COLO829 (cell line): ENCODE data around the gene SLIT2.

ENCODE experiments used
- DNase-seq: peaks from one replicate; pipeline ENCODE4 v3.0.0; 2012; ENCODE audit warnings: low spot score

The SLIT2 gene

DNA sequence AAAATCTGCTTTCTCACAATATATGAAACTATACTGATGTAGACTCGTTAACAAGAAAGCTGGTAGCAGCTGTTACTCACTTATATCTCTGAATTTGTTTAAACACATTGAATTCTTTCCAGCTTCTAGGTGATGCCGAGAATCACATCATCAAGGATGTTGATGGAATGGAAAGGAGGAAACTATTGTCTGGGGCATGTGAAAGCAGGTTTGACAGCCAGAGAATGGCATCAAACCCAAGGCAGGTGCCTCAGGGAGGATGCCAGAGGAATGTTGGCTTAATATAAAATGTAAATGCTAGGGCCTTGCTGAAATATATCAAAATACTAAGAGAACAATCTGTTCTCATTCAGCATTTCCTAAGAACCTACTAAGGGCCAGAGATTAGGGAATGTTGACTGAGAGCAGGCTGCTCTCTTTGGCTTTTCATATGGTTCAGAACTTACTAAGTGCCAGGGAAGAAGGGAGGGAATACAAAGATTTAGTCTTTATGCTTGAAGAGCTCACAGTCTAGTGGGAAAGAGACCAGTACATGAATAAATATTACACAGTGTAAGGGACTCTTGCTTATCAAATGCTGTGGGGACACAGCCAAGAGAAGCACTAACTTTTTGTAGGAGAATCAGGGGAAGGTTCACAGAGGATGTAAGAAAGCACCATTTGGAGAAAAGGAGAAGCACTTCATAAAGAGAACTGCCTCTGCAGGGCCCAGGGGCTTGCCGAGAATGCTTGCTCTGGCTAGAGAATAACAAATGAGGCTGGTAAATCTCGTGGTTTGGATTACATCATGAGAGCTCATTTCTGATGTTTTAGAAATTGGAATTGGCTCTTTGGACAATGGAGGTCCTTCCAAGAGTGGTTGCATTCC lies 14.7 kb downstream of the SLIT2 start:
- no peak for DNase-seq

DNA sequence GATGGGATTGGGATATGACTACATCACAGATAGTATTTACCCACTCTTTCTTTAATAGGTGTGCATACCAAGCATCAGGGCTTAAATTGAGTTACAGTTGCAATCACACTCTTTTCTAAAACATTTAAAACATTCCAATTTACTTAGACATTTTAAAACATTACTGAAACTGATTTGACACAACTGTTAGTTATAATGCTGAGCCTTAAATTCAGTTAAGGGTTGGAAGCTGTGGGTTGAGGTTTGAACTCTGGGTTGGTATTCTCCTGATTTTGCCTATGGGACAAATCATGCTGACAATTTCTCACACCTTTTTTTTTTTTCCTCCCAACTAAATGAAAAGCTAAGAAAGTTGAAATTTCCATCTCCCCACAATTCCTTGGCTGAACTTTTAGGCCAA lies 16.3 kb downstream of the SLIT2 start:
- DNase-seq = no peak

DNA sequence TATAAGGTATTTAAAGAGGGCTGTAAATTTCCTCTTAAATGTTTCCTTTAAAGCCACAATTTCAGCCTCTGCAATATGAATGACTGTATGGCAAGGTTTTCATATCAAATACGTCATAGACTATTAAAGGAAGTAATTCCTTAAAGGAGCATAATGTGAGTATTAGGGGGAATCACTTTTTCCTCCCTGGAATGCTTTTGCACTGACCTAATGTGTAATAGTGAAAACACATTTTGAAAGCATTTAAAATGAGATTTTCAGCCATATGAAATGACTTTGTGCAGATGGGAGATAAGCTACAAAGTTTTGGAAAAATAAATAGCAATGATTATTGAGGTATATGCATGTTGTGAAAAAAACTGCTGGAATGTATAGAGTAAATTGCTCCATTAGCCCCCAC lies 17.6 kb downstream of the SLIT2 start:
- no peak for DNase-seq

DNA sequence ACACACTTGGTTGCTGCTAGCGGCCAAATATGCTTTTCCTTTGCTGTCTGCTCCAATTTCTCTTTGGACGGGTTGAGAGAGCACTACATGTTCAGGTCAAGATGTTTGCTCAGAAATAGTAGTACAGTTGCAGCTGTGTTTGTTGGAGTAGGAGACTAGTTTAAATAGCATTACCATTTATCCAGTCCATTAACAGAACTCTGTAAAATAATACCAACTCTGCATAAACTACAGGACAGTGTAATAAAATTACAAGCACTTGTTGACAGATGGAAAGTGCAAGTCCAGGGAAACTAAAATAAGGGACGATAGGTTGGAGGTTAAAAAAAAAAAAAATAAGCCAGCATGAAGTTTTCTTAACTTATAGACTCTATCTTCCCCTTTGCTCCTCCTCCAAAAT lies 20.2 kb downstream of the SLIT2 start:
- DNase-seq = no peak

DNA sequence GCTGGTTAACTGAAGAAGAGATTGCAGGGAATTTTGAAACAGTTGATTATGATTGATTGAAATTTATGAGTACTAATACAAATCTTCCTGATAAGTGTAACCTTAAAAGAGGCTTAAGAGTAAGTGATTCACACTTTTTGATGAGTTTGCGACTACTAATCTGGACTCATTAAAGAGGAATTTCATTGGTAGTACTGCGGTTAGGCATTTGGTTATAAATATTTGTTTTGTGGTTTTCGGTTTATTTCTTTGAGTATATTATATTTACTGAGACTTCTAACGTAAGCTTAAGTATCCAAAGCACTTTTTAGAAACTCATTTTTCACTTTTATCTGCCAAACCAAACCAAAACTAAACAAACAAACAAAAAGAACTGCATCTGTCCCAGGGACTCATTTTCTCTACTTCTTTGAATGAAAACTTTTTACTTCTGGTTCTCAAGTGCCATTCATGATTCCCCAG lies 20.7 kb downstream of the SLIT2 start:
- DNase-seq = no peak

DNA sequence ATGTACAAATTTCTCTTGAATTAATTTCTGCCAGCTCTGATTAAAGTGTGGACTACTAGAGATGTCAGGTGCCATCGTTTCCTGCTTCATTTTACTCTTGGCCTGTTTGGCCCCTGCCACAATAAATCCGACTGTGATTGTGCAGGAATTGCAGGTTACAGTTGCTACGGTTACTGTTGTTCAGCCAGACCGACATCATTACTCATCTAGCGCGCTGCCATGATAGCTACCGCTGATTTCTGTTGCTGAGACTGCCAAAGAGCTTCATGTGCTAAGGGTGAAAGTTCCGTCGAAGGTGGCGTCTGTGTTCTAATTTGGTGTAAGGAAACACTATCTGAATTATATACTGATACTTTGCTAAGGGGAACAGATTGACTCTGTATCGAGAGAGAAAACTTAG lies 22.1 kb downstream of the SLIT2 start:
- DNase-seq = no peak

DNA sequence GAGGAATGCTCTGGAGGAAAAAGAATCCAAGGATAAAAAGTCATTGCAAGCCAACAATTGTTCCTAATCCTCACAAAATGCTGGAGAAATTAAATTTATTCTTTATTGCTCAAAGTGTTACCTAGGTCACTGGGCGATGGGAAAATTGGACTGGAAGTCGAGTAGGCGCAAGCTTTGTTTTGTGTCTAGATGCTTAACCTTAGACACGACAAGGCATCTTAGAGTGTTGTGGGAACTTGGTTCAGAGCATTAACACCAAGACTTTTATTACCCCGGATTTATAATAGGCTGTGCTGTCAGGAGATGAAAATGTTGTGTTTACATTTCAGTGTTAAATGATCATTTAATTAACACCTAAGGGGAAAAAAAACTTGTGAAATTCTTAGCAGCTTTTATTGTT lies 25.1 kb downstream of the SLIT2 start:
- DNase-seq = no peak

DNA sequence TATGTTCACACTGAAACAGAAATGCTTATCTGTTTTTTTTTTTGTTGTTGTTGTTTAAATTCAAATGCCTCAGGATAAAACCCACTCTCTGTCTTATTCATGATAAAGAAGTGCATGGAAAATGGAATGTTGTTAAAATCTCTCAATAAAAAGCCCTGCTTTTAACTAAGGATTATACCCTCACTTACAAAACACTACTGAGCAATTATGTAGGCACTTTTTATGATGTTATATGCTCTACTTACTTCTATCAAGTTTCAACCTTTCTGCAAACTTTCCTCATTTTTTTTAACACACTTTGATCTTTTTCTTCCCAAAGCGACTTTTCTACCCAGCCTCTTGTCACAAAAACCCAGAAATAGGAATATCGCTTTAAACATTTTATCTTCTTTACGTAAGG lies 26.5 kb downstream of the SLIT2 start:
- no peak for DNase-seq

DNA sequence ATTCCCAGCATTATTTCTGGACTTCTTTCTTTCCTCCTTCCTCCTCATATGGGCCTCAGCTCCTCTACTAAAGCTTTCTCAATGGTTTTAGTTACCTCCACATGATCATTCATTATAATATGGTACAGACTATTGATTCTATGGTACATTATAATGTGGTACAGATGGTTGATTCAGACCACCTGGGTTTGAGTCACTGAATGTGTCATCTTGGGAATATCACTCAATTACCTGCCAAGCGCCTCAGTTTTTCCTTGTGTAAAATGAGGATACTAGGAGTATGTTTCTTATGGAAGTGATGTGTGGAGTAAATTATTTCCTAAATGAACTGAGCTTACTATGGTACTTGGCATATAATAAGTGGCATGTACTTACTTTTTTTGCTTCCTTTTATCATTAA lies 27.7 kb downstream of the SLIT2 start:
- no peak for DNase-seq

DNA sequence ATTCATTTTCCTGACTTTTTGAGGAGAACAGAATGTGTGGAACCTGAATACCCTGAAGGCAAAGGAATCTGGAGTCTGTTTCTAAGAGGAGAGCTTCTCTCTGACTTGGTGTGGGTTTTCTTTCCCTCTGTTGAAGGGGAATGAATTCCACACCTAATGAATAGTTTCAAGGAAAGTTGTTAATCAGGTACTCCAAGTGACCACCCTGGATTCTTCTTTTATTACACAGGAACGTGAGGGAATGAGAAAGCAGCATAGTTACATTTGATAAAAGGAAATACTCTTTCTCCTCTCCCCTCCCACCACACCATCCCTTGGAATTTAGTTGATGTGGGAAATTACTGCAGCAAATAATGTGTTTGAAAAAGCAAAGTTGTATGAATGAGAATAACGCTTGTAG lies 29.7 kb downstream of the SLIT2 start:
- no peak for DNase-seq

DNA sequence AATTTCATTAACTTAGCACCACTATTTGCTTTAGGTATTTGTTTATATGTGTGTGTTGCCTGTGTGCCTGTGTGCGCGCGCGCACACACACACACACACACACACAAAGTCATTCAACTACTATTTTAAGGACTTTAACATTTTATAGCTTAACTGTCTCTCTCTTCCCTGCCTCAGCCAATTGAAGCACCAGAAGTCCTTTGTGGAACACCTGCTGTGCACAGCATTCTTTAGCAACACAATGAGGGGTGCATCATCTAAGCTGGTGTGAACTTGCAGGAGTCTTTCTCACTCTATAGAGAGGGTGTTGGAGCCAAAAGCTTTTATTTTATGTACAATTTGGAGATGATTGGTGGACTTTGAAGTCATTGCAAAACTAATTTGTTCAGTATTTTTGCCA lies 31.3 kb downstream of the SLIT2 start:
- no peak for DNase-seq

DNA sequence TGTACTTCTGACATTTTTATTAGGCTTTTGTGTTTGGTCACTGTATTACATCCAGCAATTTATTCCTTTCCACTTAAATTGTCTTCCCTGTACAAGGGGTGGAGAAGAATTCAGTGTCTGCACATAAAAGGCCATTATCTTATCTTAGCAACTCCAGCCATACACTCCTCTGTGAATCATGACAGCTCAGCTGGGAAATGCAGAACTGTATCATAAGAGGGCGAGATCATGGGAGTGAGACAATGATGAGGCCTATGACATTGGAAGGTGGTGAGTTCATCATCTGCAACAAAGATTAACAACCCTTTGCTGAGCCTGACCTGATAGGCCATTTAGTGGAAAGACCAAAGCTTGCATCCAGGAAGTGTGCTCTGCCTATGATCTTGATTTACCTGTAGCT lies 33.3 kb downstream of the SLIT2 start:
- DNase-seq = no peak

DNA sequence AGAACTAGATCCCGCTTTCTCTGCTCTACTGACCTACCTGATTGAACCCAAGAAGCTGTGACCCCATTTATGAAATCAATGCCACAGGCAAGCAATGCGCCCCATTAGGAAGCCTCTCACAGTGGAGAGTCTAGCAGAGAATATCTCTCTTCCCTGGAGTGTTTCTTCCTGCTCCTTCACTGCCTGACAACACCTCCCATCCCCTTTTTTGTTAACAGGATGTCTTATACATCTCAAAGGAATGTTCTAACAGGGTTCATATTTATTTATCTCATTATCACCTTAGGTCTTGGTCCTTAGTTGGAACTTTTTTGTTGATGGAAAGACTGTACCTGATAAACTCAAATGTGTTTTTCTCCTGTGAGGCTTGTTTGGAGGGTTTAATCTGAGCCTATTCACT lies 35.5 kb downstream of the SLIT2 start:
- DNase-seq = no peak

DNA sequence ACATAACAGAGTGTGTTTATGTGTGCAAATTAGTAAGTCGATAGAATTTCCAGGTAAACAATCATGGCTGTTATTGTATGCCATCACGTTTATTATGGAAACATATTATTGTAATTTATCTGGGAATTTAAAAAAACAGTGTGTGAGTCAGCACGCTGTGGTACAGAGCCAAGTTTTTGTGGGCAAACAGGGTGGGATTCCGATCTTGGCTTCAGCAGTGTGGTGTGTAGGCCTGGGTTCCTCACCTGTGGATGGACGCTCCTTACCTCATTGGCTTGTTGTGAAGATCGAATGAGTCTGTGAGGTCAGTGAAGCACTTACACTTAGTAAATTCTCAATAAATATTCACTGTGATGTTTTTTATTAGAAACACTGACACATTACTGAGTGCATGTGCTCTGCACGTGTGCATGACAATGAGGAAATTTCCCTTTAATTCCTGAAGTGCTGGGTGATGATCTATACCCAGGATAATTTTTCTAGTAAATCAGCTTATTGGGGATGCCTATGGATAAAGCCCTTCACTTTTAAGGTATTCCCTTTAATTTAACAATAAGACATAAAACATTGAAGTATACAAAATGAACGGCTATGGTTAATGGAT lies 36.4 kb downstream of the SLIT2 start:
- DNase-seq = no peak

DNA sequence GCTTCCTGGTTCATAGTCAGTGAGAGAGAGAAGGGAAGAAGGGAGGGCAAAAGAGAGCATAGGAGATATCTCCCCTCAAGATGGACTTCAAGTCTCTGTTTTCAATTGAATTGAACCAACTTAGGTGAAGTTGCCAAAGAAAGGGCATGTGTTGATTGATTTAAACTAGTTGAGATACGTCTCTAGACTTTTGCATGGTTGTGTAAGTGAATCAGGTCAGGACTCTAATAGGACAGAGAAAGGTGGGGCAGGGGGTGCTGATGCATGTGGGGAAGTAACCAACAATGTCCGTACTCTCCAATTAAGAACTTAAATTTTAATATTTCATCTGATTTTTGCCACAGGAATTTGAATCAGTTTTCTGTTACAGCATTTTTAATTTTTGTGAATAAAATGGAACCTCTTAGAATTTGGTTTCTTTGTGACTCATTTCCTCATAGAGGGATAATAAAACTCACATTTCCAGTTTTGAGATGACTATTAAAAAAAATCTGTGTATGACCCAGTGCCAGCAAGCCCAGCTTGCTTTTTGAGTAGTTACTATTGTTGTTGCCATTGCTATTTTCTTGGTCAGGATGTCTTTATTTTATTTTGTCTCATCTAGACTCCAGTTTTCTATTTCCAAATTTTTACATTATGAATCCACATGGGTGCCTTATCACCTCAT lies 37.3 kb downstream of the SLIT2 start:
- DNase-seq = no peak

DNA sequence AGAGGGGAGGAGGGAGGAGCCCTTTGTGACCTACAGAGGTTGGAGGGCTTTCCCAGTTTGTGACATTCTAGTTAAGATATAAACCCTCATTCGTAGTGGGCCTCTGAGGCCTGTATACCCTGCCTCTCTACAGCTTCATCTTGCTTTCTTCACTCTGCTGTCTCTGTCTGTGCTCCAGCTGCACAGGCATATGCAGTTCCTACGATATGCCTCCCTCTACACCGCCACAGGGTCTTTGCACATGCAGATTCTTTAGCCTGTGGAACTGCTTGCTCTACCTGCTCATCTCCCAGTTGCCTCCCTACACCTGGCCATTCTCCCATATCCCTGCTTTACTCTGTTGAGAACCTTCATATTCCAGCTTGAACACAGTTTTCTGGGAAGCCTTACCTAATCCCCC lies 38.1 kb downstream of the SLIT2 start:
- DNase-seq = no peak

DNA sequence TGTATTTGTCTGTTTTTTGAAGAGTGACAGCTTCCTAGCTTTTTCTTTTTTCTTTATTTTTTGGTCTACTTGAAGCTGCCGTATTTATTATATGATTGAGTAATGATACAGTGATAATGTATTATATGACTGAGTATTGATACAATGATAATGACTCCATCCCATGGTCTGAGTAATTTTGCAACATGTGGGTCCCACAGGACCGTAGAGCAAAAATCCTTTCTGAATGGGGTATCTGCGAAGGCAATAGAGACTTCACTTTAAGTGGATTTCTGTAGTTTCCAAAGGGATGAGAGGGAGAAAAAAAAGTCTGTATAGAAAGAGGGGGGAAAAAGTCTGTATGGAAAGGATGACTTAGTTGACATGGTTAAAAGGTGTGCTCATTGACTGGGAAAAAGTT lies 41.0 kb downstream of the SLIT2 start:
- no peak for DNase-seq

DNA sequence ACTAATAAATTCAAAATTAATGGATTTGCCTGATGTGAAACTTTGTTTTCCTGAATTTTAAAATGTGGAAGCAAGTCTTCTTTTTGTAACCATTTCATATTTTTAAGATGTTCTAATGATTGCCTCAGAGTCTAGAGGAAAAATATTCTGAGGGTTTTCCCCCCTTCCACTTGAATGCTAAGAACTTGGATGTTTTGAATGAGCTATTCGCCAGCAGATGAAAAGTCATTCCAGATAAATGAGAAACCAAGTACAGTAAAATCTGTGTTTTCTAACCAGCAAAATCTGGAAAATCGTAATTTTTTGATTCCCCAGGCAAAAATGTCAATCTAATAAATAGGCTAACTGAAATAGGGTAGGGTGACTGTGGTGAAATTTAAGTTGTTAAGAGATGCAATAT lies 45.6 kb downstream of the SLIT2 start:
- DNase-seq = no peak

DNA sequence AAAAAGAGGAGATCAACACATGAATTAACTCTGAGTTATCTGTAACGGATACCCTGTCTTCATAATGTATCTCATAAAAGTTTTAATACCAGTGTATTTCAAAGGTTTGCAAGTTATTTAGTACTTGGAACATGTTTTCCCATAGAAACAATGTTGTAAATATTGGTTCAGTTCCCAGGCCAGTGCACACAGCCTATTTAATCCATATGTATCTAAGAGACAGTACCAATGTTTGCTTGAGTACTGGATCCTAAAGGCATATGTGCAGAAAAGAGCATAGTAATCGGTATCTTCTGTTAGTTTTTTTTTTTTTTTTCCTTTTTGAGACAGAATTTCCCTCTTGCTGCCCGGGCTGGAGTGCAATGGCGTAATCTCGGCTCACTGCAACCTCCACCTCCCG lies 46.1 kb downstream of the SLIT2 start:
- DNase-seq = no peak

DNA sequence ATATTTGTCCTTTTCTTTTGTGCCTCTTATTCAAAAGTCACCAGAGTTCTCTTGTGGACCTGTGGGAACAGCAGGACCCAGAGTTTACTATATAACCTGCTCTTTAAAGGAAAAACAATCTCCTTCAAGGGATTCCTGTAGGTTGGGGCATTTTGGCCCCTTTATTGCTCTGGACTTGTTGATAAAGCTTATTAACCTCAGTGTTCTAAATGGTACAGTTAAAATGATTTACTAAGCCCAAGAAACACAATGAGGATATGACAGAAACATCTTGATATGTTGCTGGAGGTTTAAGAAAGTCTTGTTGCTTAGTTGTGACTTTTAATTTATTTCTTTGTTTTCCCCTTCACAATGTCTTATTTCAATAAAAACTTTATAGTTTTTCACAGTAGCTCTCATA lies 46.8 kb downstream of the SLIT2 start:
- DNase-seq = no peak

DNA sequence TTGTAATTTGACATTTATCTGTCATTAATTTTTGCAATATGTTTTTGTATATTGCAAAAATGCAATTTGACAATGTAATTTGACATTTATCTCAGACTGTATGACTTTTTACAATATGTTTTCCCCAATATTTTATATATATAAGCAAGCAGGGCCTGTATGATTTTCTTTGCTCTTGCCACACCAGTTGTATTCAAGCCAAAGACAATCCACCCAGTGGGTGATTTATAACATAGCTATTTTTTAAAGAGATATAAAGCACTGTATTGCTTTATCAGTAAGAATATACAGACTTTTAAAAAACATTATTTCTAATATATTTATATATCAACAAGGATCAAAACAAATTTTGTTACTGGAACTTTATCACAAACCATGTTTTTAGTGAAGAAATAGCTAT lies 47.3 kb downstream of the SLIT2 start:
- DNase-seq = no peak

DNA sequence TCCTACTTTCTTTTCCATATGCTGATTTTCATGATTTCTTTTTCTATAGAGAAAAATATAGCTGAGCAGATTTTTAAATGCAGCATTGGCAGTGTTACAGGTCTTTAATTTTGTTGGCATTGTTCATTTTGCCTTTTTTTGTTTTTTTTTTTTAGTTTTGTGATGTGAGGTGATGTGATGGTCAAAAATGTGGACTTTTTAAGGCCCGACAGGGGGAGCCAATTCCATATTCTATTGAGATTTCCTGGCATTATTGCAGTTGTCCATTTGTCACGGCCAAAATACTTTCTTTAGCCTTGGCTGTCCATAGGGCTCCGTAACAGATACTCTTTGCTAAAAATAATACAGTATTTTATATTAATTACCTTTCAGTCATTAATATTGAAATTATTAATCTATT lies 47.8 kb downstream of the SLIT2 start:
- DNase-seq = no peak

DNA sequence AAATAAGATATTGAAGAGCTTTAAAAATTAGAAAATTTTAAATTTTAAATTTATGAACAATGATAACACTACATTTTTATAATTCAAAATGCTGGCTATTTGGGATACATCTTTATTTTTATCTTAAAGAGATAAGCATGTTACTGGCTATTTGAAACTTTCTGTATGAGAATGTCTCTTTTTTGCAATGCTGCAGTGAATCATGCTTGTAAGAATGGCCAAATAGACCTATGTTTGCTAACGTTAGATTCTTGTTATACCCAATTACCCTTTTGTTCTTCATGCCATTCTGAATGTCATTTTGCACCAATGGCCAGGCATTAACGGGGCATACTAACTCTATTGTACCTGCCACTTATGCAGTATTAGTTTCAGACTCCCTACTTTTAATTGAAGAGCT lies 49.5 kb downstream of the SLIT2 start:
- DNase-seq = no peak
